Measurements from ENCODE around the gene TRAF1. TPM values are rescaled to one million over a fixed set of nuclear protein-coding genes. Genes with fewer than 3 reads are reported as not detected.

The TRAF1 gene
- total and polyA plus RNA-seq, 4 donors = 3.9 to 23.1 (median 6.1) TPM

- H3K27ac ChIP-seq (ENCODE audit: low read depth in 1 of 2, low read length in 1 of 2) = peak overlapping the region in 1 of 2 donors; percentile 46
- DNase-seq = peak; percentile 37 to 57 (median 50)
- H3K36me3 ChIP-seq (ENCODE audit: control insufficient read depth in 4 of 4, insufficient read depth in 4 of 4, low read length in 4 of 4) = no peaks in the 10 kb centered on the region
- H3K4me1 ChIP-seq (ENCODE audit: control insufficient read depth in 5 of 5, insufficient read depth in 5 of 5, low read length in 5 of 5) = peaks cover 0 to 69% (median 32%) of the 10 kb centered on the region in 5 donors
- H3K27me3 ChIP-seq (ENCODE audit: control insufficient read depth in 3 of 3, insufficient read depth in 3 of 3, low read length in 2 of 3) = peaks cover 0 to 3% (median 0%) of the 10 kb centered on the region in 3 donors
- no peak overlapping the region for H3K9ac ChIP-seq (ENCODE audit: insufficient read depth in 1 of 2, low read length in 2 of 2)
- no peak for ATAC-seq (ENCODE audit: insufficient read depth, low FRiP score)
- 88 to 96% methylated on average over 13 of the region's 13 CpGs for WGBS, 2 donors
- no peak overlapping the region for H3K4me3 ChIP-seq
- no peaks in the 10 kb centered on the region for H3K9me3 ChIP-seq (ENCODE audit: control insufficient read depth in 4 of 4, insufficient read depth in 3 of 4, low read length in 3 of 4)
- no peak for TF ChIP-seq CTCF (IDR thresholded peaks at IDR 0.05; ENCODE audit: control extremely low read depth, extremely low read depth)
Observed at GRCh38 chr9:120893611-120894307, 32.8 kb downstream of the TRAF1 start.

- no peak overlapping the region for H3K4me3 ChIP-seq
- peak overlapping the region in 1 of 2 donors; percentile 0 for H3K27ac ChIP-seq (ENCODE audit: low read depth in 1 of 2, low read length in 1 of 2)
- no peak for TF ChIP-seq CTCF (IDR thresholded peaks at IDR 0.05; ENCODE audit: control extremely low read depth, extremely low read depth)
- ATAC-seq (ENCODE audit: insufficient read depth, low FRiP score) (no peak), DNase-seq (peak in 2 of 3 donors; percentile 50 to 71)
- peaks cover 0 to 3% (median 0%) of the 10 kb centered on the region in 3 donors for H3K27me3 ChIP-seq (ENCODE audit: control insufficient read depth in 3 of 3, insufficient read depth in 3 of 3, low read length in 2 of 3)
- H3K36me3 ChIP-seq (ENCODE audit: control insufficient read depth in 4 of 4, insufficient read depth in 4 of 4, low read length in 4 of 4) = no peaks in the 10 kb centered on the region
- H3K9ac ChIP-seq (ENCODE audit: insufficient read depth in 1 of 2, low read length in 2 of 2) = no peak overlapping the region
- H3K9me3 ChIP-seq (ENCODE audit: control insufficient read depth in 4 of 4, insufficient read depth in 3 of 4, low read length in 3 of 4) = no peaks in the 10 kb centered on the region
- WGBS, 2 donors = 70 to 72% methylated on average over 6 of the region's 6 CpGs
- H3K4me1 ChIP-seq (ENCODE audit: control insufficient read depth in 5 of 5, insufficient read depth in 5 of 5, low read length in 5 of 5) = peaks cover 0 to 69% (median 32%) of the 10 kb centered on the region in 5 donors
Observed at GRCh38 chr9:120892748-120893610, 33.6 kb downstream of the TRAF1 start.

GRCh38 chr9:120891884-120892747 lies 34.5 kb downstream of the TRAF1 start:
- no peak overlapping the region for H3K9ac ChIP-seq (ENCODE audit: insufficient read depth in 1 of 2, low read length in 2 of 2)
- H3K4me1 ChIP-seq (ENCODE audit: control insufficient read depth in 5 of 5, insufficient read depth in 5 of 5, low read length in 5 of 5) = peaks cover 0 to 66% (median 32%) of the 10 kb centered on the region in 5 donors
- no peaks in the 10 kb centered on the region for H3K9me3 ChIP-seq (ENCODE audit: control insufficient read depth in 4 of 4, insufficient read depth in 3 of 4, low read length in 3 of 4)
- 55 to 67% methylated on average over 15 of the region's 15 CpGs for WGBS, 2 donors
- DNase-seq (peak; percentile 90 to 96 (median 94)), ATAC-seq (ENCODE audit: insufficient read depth, low FRiP score) (no peak)
- no peak for TF ChIP-seq CTCF (IDR thresholded peaks at IDR 0.05; ENCODE audit: control extremely low read depth, extremely low read depth)
- no peaks in the 10 kb centered on the region for H3K36me3 ChIP-seq (ENCODE audit: control insufficient read depth in 4 of 4, insufficient read depth in 4 of 4, low read length in 4 of 4)
- H3K27me3 ChIP-seq (ENCODE audit: control insufficient read depth in 3 of 3, insufficient read depth in 3 of 3, low read length in 2 of 3) = peaks cover 0 to 3% (median 0%) of the 10 kb centered on the region in 3 donors
- no peak overlapping the region for H3K27ac ChIP-seq (ENCODE audit: low read depth in 1 of 2, low read length in 1 of 2)
- no peak overlapping the region for H3K4me3 ChIP-seq
